Measurements from ENCODE around the gene UBE2Q2.
A peak's percentile ranks its signal among the peaks of the same experiment; 100 is the strongest.

GRCh38 chr15:75809986-75810750, 33.1 kb upstream of the UBE2Q2 start:
- TF ChIP-seq EZH2phosphoT487 (IDR thresholded peaks at IDR 0.05; ENCODE audit: low read depth) = no peak
- peak; percentile 73 for TF ChIP-seq CTCF (IDR thresholded peaks at IDR 0.05; ENCODE audit: low read depth, low read length)
